Testis (tissue), 2 donors: ENCODE data around the gene MYNN.

Experiments
- CTCF ChIP-seq, 3 experiments: fragments of 450-650 bp in 2 of 3; fragments of 200-600 bp in 1 of 3; sonication (generic) in 1 of 3; IDR thresholded peaks; one replicate each; pipeline ENCODE4 v1.5.1; 2016 to 2019; ENCODE audit warnings: antibody characterized with exemption in 3 of 3, mild to moderate bottlenecking in 2 of 3, moderate library complexity in 1 of 3
- POLR2A ChIP-seq: fragments of 450-650 bp; IDR thresholded peaks from one replicate; pipeline ENCODE4 v1.6.1; 2017; ENCODE audit warnings: antibody characterized with exemption, mild to moderate bottlenecking, moderate library complexity

- TF ChIP-seq CTCF (IDR thresholded peaks at IDR 0.05) (no peak), POLR2A (no peak)
Observed at GRCh38 chr3:169813278-169813677, 40.1 kb downstream of the MYNN start.
